CD1c-positive myeloid dendritic cell (primary cell): ENCODE data around the gene SSH2.
"Not testable (repeated sequence)": the region's sequence is repeated elsewhere in the genome, so short reads cannot be mapped to it uniquely, and the experiment has no call there.

Source experiments
- DNase-seq: peaks from one replicate; pipeline ENCODE4 v3.0.0-alpha.2; 2016; ENCODE audit errors: extremely low spot score

The SSH2 gene

DNA sequence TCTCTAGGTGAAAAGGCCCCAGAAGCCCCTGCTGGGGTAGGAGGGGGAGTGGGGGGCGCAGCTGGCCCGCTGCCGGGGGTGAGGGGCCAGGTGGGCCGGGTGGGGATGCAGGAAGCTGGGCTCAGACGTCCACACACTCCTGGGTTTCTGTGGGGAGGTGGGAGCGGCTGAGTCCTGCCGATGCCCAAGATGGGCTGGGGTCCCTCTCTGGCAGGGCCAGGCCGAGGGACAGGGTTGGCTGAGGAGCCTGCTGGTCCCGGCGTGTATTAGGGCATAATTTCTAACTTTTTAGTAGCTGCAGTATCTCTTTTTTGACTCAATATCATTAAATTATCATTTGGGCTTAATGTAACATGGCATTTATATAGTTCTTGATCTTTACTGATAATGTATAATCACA is 185.9 kb downstream of the SSH2 start:
- no peak for DNase-seq

GRCh38 chr17:29742210-29742513 is 187.9 kb downstream of the SSH2 start:
- no peak for DNase-seq

- no peak for DNase-seq
These were observed 190.0 kb downstream of the SSH2 start for GRCh38 chr17:29740017-29740416.

- DNase-seq: no peak
These were observed 195.4 kb downstream of the SSH2 start for GRCh38 chr17:29734640-29735039.

- DNase-seq: no peak
These were observed 196.9 kb downstream of the SSH2 start for GRCh38 chr17:29733166-29733565.

- DNase-seq: no peak
These were observed 197.4 kb downstream of the SSH2 start for GRCh38 chr17:29732613-29733012.

- DNase-seq: no peak
These were observed 197.8 kb downstream of the SSH2 start for GRCh38 chr17:29732209-29732608.

DNA sequence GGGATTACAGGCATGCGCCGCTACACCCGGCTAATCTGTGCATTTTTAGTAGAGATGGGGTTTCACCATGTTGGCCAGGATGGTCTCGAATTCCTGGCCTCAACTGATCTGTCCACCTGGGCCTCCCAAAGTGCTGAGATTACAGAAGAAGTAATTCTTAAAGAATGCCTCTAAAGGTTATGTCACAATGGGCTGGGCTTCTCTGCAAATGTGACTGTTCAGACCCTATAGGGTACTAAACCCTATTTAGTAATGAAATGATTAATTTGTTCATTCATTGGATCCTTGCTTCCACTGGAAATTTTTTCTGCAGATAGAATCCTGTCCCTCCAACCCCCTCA is 198.5 kb downstream of the SSH2 start:
- no peak for DNase-seq

GRCh38 chr17:29728490-29728889 is 201.5 kb downstream of the SSH2 start:
- no peak for DNase-seq

DNA sequence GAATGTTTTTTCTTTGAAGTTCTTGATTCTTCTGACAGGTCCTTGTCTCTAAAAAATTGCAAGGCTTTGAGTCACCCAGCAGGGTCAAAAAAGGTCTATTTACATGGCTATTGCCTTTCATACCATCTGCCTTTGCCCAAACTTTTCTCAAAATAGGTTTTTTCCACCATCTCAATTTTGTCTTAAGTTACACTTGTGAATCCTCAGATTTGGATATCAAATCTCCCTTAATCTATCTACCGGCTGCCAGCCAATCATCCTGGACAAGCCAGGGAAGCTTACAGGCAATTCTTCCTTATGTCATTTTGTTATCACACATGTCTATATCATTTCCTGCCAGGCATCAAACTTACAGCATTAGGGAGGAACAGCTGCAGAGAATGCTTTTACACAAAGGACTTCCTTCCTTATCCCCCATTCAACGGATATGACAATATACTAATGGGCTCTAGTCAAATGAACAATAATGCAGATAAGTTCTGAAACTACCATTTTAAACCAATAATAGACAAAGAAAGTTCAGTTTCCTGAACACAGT is 203.2 kb downstream of the SSH2 start:
- DNase-seq: peak; percentile 46

- not testable (repeated sequence) for DNase-seq
These were observed 204.6 kb downstream of the SSH2 start for GRCh38 chr17:29725408-29725807.

- peak; percentile 65 for DNase-seq
These were observed 206.6 kb downstream of the SSH2 start for GRCh38 chr17:29723278-29724047.

DNA sequence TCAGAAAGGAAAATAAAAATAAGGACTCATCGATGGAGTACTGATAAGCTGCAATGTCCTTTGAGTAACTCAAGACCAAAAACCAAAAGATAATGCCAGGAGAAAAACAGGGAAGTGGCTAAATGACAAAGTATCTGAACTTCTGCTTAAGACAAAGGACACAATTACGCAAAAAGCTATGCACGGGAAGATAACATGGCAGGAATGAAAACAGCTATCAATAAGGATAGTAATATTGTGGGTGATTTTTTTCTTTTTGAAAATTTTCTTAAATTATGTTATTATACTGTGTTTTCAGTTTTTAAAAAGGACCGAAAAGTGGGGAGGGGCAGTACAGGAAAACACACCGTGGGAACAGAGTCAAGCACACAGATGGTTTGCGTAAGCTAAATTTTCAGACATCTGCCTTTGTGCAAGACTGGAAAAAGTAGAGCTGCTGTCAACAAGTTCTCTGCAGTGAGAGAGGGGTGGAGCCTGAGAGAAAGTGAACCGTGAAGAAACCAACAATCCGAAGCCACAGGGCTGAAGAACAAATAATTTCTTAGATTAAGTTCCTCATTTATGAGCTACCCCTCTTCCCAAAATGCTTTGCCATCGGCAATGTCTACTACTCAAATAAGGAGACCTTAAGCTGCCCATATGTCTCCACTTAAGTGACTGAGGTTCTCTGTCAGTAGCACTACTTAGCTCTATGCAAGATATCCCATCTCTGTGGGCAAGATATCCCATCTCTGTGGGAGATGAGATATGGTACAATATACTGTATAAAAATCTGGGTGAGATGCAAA is 207.4 kb downstream of the SSH2 start:
- peak; percentile 87 for DNase-seq

DNA sequence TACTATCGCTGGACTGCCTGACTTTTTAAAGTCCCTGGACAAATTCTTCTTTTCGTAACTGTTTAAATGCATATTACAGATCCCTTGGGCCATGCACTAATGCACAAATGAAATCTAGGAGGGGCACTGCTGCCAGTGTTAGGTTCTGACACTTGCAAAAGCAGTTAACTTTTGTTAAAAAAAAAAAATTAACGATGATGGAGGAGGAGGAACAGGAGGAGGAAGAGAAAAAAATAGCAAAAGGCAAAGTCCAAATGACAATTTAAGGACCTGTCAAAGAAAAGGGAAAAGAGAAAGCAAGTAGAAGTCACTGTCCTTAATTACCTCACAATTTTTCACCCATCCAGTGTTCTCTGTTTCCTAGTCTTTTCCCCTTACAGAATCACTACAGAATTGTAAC is 209.5 kb downstream of the SSH2 start:
- no peak for DNase-seq

DNA sequence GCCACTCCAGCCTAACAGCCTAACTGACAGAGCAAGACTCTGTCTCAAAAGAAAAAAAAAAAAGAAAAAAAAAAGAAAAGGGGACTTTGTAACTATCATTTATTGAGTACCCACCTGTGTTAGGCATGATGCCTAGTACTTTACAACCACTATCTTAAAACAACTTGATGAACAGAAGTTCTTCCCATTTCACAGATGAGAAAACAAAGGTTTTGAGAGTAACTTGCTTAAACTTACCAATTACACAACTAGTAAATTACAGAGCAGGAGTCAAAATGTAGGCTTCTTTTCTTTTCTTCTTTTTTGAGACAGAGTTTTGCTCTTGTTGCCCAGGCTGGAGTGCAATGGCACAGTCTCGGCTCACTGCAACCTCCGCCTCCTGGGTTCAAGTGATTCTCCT is 210.6 kb downstream of the SSH2 start:
- no peak for DNase-seq

DNA sequence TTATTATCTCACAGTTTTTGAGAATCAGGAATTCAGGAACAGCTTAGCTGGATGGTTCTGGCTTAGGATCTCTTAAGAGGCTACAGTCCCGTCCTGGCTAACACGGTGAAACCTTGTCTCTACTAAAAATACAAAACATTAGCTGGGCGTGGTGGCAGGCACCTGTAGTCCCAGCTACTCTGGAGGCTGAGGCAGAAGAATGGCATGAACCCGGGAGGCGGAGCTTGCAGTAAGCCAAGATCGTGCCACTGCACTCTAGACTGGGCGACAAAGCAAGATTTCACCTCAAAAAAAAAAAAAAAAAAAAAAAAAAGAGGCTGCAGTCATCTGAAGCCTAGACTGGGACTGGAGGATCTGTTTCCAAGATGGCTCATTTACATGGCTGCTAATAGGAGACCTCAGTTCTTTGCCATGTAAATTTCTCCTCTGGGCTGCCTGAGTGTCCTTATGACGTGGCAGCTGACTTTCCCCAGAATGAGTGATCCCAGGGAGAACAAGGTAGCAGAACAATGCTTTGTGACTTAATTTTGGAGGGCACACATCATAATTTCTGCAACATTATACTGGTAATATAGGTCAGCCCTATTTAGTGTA is 211.5 kb downstream of the SSH2 start:
- DNase-seq: no peak

GRCh38 chr17:29717817-29718216 is 212.2 kb downstream of the SSH2 start:
- DNase-seq: no peak

- peak; percentile 49 for DNase-seq
These were observed 213.5 kb downstream of the SSH2 start for GRCh38 chr17:29716566-29716965.

- no peak for DNase-seq
These were observed 214.3 kb downstream of the SSH2 start for GRCh38 chr17:29715680-29716079.

DNA sequence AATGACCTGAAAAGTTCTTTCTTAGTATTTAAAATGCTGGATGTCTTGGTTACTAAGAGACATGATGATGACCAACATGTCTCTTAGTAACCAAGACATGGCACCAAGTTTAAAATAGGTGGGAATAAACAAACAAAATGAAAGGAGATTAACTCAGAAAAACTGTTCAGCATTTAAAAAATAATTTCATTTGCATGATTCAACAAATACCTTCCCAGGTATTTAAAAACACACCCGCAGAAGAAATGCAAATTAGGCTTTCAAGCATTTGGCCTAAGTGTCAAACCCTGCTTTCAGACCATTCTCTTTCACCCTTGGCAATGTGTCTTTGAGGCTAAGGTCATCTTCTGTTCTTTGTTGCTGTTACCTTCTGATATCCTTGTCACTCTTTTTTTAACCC is 215.9 kb downstream of the SSH2 start:
- DNase-seq: no peak

- no peak for DNase-seq
These were observed 216.4 kb downstream of the SSH2 start for GRCh38 chr17:29713626-29714025.

GRCh38 chr17:29711588-29712385 is 218.2 kb downstream of the SSH2 start:
- no peak for DNase-seq
